Measurements from ENCODE around the gene CMIP. TPM values are rescaled to one million over a fixed set of nuclear protein-coding genes. Genes with fewer than 3 reads are reported as not detected.

CMIP gene
- total RNA-seq, 3 donors from 2014 or later = 14.9 to 23.9 (median 17.6) TPM

GRCh38 chr16:81695321-81696165 is 250.9 kb downstream of the CMIP start:
- intact Hi-C loops (cut with DNase I; ENCODE audit: low total_unique reads) = loop anchor here (1.0 kb wide), 1 partner anchor 32 kb away; no protein-coding TSS in a partner anchor
- Histone ChIP-seq H3K9me3 (no peaks in the 10 kb centered on the region), H3K4me1 (no peaks in the 10 kb centered on the region), H3K27ac (peak overlapping the region; percentile 58 to 72), H3K27me3 (no peaks in the 10 kb centered on the region), H3K4me3 (no peak overlapping the region), H3K36me3 (no peaks in the 10 kb centered on the region)
- TF ChIP-seq POLR2A (IDR thresholded peaks at IDR 0.05) (no peak), POLR2AphosphoS5 (IDR thresholded peaks at IDR 0.05) (peak in 1 of 3 donors; percentile 33)
- peak in 1 of 2 donors; percentile 76 for DNase-seq (ENCODE audit: low spot score in 2 of 2)

GRCh38 chr16:81696166-81696960 is 251.8 kb downstream of the CMIP start:
- no peak for DNase-seq (ENCODE audit: low spot score in 2 of 2)
- no peaks in the 10 kb centered on the region for H3K36me3 ChIP-seq
- no peaks in the 10 kb centered on the region for H3K27me3 ChIP-seq
- H3K4me3 ChIP-seq = no peak overlapping the region
- no peaks in the 10 kb centered on the region for H3K4me1 ChIP-seq
- H3K9me3 ChIP-seq = no peaks in the 10 kb centered on the region
- TF ChIP-seq POLR2AphosphoS5 (IDR thresholded peaks at IDR 0.05) (no peak), POLR2A (IDR thresholded peaks at IDR 0.05) (no peak), CTCF (IDR thresholded peaks at IDR 0.05) (no peak)
- intact Hi-C loops (cut with DNase I; ENCODE audit: low total_unique reads) = loop anchor here (1.0 kb wide), 1 partner anchor 31 kb away; no protein-coding TSS in a partner anchor
- peak overlapping the region; percentile 58 to 72 for H3K27ac ChIP-seq

GRCh38 chr16:81696961-81697615 is 252.5 kb downstream of the CMIP start:
- no peak overlapping the region for H3K4me3 ChIP-seq
- intact Hi-C loops (cut with DNase I; ENCODE audit: low total_unique reads) = loop anchor here (1.0 kb wide), 1 partner anchor 30 kb away; no protein-coding TSS in a partner anchor
- peak overlapping the region; percentile 58 to 72 for H3K27ac ChIP-seq
- peak; percentile 50 to 79 for DNase-seq (ENCODE audit: low spot score in 2 of 2)
- TF ChIP-seq CTCF (IDR thresholded peaks at IDR 0.05) (peak in 2 of 3 donors; percentile 50 to 69), POLR2A (IDR thresholded peaks at IDR 0.05) (no peak)
- H3K9me3 ChIP-seq = no peaks in the 10 kb centered on the region
- H3K27me3 ChIP-seq = no peaks in the 10 kb centered on the region
- H3K4me1 ChIP-seq = no peaks in the 10 kb centered on the region
- no peaks in the 10 kb centered on the region for H3K36me3 ChIP-seq

GRCh38 chr16:81697616-81698309 is 253.2 kb downstream of the CMIP start:
- no peak for DNase-seq (ENCODE audit: low spot score in 2 of 2)
- TF ChIP-seq POLR2A (IDR thresholded peaks at IDR 0.05) = no peak
- TF ChIP-seq POLR2AphosphoS5 (IDR thresholded peaks at IDR 0.05) = no peak
- no peak for TF ChIP-seq CTCF (IDR thresholded peaks at IDR 0.05)
- H3K36me3 ChIP-seq = no peaks in the 10 kb centered on the region
- H3K27me3 ChIP-seq = no peaks in the 10 kb centered on the region
- intact Hi-C loops (cut with DNase I; ENCODE audit: low total_unique reads) = no loop called here
- no peak overlapping the region for H3K4me3 ChIP-seq
- no peaks in the 10 kb centered on the region for H3K9me3 ChIP-seq
- peak overlapping the region in 1 of 2 donors; percentile 72 for H3K27ac ChIP-seq
- H3K4me1 ChIP-seq = no peaks in the 10 kb centered on the region

- Histone ChIP-seq H3K4me1 (no peaks in the 10 kb centered on the region), H3K27ac (peak overlapping the region in 1 of 2 donors; percentile 30), H3K4me3 (no peak overlapping the region), H3K9me3 (no peaks in the 10 kb centered on the region), H3K36me3 (no peaks in the 10 kb centered on the region), H3K27me3 (no peaks in the 10 kb centered on the region)
- no peak for DNase-seq (ENCODE audit: low spot score in 2 of 2)
- intact Hi-C loops (cut with DNase I; ENCODE audit: low total_unique reads) = no loop called here
- TF ChIP-seq POLR2A (IDR thresholded peaks at IDR 0.05) = no peak
- TF ChIP-seq POLR2AphosphoS5 (IDR thresholded peaks at IDR 0.05) = no peak
- TF ChIP-seq CTCF (IDR thresholded peaks at IDR 0.05) = no peak
Observed at GRCh38 chr16:81698310-81698641, 253.7 kb downstream of the CMIP start.
